NCI-H2171 treated with DMSO at 0.1 percent for 48 hours (cell line): ENCODE results near the gene SH3BP2.

ENCODE experiments used
- DNase-seq: peaks from one replicate; lab custom pipeline; 2025; lab: John Stamatoyannopoulos, UW

SH3BP2 gene

DNA sequence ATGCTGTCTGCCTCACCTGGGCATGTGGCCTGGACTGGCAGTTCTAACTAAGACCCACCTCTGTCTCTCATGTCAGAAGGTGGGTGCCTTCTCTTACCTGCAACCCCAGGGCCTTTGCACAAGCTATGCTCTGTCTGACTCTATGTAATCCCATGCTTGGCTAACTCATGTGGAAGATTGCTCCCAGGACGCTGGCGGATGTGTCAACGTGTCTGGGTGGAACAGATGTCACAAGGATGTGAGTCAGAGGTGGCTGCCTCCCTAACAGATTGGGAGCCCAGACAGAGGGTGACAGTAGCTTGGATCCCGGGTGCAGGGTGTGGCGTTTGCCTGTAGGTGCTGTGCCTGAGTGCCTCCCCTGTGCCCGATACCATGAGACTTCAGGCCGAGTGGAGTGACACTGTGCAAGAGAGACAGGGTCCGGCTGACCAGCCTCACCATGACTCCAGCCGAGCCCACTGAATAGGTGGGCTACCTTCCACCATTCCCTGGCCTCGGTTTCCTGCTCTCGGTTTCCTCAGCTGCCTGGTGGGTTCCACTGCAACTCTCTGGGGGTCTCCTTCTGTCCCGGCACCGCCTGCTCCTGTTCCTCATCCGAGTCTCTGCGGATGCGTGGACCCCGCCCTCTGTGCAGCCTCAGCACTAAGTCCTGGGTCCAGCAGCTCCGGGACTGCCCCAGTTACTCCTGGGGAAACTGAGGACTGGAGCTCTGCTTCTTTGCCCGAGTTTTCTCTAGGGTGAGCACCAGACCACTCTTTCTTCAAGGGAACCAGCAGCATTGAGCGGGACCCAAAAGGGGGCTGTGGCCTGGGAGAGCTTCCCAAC is 11.0 kb downstream of the SH3BP2 start:
- DNase-seq = peak; percentile 72

DNA sequence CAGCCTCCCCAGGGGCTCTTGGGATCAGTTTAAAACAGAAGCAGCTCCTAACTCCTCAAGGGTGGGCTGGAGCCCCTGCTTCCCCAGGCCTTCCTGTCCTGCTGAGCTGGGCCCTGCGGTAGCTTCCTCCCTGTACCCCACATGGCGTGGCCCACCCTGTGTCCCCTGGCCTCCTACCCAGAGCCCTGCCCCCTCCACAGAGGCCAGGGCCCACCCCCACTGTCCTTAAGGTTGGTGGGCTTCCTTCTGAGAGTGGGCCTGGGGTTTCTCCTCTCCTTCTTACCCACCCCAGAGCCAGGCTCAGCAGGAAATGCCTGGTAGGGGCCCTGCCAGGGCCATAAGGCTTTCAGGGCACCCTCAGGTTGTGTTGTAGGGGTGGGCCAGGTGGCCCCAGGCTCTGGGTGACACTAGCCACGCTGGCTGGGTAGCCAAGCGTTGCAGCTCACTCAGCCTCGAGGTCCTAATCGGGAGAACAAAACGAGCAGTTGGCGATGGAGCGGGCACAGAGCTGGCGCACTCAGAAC is 11.6 kb downstream of the SH3BP2 start:
- no peak for DNase-seq

GRCh38 chr4:2804973-2805501 is 12.2 kb downstream of the SH3BP2 start:
- DNase-seq = no peak

GRCh38 chr4:2805712-2806389 is 13.0 kb downstream of the SH3BP2 start:
- DNase-seq = no peak

DNA sequence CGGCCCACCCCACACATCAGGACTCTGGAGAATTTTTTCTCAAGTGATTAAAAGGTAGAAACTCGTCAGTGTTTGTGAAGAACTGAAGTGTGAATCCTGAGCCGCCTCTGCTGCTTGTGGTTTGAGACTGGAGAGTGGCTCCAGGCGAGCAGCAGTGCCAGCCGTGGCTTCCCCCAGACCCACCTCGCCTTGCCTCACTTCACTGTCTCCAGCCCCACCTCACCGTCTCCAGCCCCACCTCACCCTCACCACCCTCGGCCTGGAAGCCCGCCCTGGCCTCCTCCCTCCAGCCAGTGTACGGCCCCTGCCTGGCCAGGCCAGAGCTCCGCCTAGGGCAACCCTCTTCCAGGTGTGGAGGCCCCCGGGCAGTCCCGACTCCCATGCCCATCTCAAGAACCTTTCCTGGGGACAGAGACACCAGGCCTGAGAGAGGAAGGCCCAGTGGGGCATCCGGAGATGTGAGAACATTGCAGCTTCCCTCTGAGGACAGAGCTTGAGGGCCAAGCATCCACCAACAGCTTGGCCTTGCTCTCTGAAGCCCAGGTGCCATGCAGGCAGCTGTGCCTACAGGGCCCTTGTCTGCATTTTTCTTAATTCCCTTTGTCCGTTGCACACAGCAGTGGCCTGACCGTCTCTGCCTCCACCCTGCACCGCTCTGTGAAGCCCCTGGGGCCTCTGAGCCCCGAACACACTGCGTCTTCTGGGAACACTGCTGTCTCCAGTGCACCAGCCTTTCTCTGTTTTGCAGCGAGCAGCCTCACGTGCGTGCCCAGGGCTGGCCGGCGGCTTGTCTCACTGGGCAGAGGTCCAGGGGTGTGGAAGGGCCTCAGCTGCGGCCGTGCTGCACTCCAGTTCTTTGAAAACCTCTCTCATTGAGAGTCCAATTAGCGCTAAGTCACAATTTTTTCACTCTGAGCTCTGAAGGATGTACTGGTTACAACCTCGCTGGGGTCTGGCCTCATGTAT is 13.8 kb downstream of the SH3BP2 start:
- no peak for DNase-seq

- DNase-seq = no peak
Observed at GRCh38 chr4:2807571-2807970, 14.7 kb downstream of the SH3BP2 start.

- DNase-seq = no peak
Observed at GRCh38 chr4:2808001-2808400, 15.1 kb downstream of the SH3BP2 start.

- DNase-seq = no peak
Observed at GRCh38 chr4:2809610-2810180, 16.8 kb downstream of the SH3BP2 start.

- no peak for DNase-seq
Observed at GRCh38 chr4:2810388-2810787, 17.5 kb downstream of the SH3BP2 start.

- DNase-seq = peak; percentile 64
Observed at GRCh38 chr4:2811830-2812611, 19.1 kb downstream of the SH3BP2 start.

GRCh38 chr4:2812612-2813354 is 19.9 kb downstream of the SH3BP2 start:
- DNase-seq = no peak

- no peak for DNase-seq
Observed at GRCh38 chr4:2813446-2814405, 20.8 kb downstream of the SH3BP2 start.

GRCh38 chr4:2814627-2815270 is 21.9 kb downstream of the SH3BP2 start:
- no peak for DNase-seq

DNA sequence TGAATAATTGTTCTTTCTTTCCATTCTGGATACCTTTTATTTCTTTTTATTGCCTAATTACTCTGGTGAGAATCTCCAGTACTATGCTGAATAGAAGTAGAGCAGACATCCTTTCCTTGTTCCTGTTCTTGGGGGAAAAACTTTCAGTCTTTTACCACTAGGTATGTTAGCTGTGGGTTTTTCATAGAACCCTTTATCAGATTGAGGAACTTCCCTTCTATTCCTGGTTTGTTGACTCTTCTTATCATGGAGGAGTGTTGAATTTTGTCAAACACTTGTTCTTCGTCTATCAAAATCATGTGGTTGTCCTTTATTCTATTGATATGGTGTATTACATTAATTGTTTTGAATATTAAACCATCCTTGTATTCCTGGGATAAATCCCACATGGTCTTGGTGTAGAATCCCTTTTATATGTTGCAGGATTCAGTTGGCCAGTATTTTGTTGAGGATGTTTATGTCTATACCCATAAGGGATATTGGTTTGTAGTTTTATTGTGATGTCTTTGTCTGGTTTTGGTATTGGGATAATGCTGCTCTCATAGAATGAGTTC is 23.6 kb downstream of the SH3BP2 start:
- no peak for DNase-seq

DNA sequence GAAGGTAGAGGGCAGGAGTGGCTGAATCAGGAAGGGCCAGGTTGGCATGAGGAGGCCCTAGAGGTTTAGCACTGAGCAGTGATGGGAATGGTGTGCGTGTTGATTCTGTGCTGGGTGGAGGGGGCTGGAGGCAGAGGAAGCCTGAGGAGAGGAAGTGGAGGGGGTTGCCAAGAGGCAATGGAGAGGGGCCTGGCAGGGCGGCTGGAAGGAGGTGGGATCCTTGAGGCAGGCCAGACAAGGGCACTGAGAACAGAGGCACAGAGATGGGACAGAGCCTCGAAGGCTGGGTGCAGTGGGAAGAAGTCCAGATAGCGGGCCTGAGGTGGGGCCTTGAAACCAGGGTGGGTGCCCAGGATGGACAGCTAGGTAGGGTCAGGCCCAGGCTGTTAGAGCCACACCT is 24.3 kb downstream of the SH3BP2 start:
- no peak for DNase-seq

GRCh38 chr4:2817701-2818350 is 24.9 kb downstream of the SH3BP2 start:
- DNase-seq = peak; percentile 6

- peak; percentile 4 for DNase-seq
Observed at GRCh38 chr4:2818351-2818939, 25.6 kb downstream of the SH3BP2 start.
